NCI-H2081 (cell line): ENCODE measurements around the gene DEK.
"Not testable (repeated sequence)": the region's sequence is repeated elsewhere in the genome, so short reads cannot be mapped to it uniquely, and the experiment has no call there.

Experiments used
- DNase-seq, 2 experiments: peaks; one replicate each; lab custom pipeline; 2025; lab: John Stamatoyannopoulos, UW

Gene DEK

DNA sequence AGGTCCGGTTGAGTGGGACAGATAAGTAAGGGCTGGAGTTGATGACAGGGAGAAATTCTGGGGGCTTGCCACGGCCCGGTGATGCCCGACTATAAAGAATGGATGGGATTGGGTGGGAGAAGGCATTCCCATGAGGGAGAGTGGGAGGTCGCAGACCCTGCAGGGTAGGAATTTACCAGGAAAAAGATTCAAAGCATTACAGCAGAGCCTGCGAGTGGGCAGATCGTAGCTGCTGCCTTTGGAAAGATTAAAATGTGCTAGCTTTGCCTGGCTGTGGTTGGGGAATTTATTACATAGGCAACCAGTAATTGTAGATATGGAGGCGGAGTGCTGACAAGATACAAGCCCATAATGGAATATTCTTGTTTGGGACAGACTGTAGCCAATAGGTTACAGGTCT lies 59.6 kb downstream of the DEK start:
- DNase-seq: no peak

DNA sequence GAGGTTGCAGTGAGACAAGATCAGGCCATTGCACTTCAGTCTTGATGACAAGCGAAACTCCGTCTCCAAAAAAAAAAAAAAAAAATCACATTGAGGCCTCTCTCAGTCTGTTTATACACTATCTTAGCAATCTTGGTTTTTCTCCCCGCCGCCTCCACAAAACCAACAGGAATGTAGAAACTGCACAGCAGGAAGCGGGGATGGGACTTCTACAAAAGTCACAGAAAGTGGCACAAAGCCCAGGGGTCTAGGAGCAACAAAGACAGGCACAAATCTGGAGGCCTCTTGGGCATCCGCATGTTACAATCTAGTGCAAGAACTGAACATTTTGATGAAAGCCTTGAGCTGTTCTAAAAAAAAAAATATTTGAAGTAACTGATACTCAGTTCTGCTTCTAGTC lies 60.5 kb downstream of the DEK start:
- no peak for DNase-seq

DNA sequence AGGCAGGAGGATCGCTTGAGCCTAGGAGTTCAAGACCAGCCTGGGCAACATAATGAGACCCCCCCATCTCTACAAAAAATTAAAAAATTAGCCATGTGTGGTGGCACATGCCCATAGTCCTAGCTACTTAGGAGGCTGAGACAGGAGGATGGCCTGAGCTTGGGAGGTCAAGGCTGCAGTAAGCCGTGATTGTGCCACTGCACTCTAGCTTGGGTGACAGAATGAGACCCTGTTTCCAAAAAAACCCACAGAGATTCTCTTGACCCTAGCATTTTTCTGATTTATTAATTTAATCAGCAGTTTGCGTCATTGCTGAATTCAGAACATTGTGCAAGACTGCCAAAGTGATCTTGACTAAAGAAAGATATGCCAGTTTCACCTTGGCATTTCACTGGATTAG lies 72.3 kb downstream of the DEK start:
- no peak for DNase-seq

DNA sequence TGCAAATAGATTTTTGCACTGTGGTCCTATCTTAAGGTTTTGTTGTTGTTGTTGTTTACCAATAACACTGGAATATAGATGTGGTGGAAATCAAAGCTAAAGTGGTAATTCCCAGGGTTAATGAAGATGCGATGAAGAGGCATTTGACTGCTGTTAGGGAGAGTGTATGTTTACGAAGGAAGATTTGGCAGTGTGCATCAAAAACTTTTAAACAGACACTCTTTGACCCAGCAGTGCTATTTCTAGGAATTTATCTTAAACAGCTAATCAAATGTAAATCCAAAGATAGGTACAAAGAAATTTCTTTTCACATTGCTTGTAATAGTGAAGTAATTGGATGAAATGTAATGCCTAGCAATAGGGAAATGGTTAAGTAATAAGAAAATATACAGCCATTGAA lies 75.1 kb downstream of the DEK start:
- no peak for DNase-seq

DNA sequence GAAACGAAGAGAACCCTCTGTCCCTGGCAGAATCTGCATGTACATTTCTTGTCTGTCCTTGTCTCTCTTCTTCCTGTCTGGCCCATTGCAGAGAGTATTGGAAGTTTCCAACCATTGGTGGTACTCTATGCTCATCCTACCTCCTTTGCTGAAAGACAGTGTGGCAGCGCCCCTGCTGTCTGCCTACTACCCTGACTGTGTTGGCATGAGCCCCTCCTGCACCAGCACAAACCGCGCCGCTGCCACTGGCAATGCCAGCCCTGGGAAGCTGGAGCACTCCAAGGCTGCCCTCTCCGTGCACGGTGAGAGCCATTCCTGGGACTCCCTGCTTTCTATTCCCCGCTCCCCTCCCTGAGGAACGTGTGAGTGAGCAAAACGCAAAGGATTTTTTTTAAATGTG lies 76.6 kb downstream of the DEK start:
- no peak for DNase-seq

DNA sequence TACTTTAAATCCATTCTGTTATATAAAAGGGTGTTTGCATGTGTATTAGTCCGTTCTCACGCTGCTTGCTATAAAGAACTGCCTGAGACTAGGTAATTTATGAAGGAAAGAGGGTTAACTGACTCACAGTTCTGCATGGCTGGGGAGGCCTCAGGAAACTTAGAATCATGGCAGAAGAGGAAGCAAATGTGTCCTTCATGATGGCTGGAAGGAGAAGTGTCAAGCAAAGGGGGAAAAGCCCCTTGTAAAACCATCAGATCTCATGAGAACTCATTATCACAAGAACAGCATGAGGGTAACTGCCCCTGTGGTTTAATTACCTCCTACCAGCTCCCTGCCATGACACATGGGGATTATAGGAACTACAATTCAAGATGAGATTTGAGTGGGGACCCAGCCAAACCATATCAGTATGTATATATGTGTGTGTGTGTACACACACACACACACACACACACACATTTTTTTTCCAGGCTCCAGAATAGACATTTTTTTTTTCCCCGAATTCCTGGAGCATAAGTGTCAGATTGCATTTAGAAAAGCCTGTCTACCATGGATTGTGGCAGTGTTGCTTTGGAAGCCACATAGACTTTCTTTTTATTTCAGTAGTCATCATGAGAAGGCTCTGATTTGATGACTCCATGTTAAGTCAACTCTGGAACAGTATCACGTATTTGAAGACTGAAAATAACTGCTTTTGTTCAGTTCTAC lies 77.6 kb downstream of the DEK start:
- DNase-seq: no peak

DNA sequence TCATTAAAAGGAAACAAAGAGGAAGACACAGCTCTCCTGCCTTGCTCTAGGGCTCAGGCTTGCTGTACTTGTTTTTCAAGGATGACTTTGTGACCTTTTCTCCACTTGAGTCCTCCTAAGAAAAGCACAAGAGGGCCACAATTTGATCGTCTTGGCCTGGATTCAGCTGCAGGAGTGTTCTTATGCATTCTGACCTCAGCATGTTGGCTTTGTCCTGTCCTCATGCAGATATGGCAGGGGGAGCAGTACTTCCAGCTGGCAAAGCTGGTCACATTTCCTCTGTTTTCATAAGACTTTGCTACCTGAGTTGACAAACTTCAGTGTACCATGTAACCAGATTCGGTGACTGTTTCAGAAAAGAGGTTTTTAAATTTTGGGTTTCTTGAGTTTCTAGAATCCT lies 78.3 kb downstream of the DEK start:
- DNase-seq: no peak

DNA sequence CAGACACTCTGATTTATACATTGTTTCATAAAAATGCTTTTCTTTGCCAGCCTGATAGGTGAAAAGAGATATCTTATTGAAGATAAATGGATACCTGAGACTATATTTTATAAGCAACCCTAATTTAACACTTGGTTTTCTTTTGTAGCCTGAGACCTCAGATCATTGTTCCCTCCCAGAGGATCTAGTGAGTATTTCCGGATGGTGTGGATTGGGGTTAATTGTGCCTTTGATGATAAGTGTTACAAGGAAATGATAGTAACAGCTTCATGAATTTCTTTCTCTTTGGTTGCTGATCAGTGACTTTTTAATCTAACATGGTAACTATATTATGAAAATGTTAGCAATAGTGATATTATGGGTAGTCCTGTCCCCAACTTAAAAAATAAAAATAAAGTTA lies 78.7 kb downstream of the DEK start:
- DNase-seq: no peak

DNA sequence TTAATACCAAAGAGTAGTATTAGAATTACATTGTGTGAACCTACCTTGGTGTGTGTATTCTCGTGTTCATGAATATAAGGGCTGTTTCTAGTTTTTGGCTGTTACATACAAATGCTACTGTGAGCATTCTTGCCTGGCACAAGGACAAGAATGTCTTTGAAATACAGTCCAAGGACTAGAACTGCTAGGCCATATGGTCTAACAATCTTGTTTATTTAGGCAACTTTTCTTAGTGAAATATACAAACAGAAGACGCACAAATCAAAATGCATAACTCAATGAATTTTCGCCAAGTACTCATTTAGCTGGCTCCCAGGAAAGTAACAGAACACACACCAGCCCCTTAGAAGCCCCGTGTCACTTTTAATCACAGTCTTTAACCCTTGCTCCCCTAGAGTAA lies 80.6 kb downstream of the DEK start:
- DNase-seq: no peak

DNA sequence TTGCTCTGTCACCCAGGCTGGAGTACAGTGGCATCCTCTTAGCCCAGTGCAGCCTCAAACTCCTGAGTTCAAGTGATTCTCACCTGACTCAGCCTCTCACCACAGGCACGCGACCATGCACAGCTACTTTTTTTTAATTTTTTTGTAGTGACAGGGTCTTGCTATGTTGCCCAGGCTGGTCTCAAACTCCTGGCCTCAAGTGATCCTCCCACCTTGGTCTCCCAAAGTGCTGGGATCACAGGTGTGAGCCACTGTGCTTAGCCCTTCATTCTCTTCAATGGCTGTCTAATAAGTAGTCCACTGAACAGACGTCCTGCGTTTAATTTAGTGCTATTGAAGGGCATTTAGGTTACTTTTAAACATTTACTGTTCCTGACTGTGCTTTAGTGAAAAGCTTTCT lies 81.8 kb downstream of the DEK start:
- no peak for DNase-seq

DNA sequence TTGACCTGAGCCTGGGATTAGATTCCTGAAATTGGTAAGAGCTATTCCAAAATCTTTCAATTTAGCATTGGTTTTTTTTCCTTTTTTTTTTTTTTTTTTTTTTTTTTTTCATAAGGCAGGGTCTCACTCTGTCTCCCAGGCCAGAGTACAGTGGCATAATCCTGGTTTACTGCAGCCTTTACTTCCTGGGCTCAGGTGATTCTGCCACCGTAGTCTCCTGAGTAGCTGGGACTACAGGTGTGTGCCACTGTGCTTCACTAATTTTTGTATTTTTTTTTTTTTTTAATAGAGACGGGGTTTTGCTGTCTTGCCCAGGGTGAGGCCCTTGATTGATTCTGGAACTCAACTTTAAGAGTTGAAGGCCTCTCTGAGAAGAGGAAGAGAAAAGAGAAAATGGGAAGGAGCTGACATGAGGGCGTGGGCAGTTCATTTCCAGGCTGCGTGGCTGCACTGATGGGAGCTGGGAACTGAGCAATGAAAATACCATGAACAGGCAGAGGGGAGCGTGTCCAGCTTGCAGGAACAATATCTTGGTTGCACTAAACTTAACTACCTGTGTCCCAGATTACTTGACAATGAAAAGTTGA lies 84.5 kb downstream of the DEK start:
- no peak for DNase-seq

DNA sequence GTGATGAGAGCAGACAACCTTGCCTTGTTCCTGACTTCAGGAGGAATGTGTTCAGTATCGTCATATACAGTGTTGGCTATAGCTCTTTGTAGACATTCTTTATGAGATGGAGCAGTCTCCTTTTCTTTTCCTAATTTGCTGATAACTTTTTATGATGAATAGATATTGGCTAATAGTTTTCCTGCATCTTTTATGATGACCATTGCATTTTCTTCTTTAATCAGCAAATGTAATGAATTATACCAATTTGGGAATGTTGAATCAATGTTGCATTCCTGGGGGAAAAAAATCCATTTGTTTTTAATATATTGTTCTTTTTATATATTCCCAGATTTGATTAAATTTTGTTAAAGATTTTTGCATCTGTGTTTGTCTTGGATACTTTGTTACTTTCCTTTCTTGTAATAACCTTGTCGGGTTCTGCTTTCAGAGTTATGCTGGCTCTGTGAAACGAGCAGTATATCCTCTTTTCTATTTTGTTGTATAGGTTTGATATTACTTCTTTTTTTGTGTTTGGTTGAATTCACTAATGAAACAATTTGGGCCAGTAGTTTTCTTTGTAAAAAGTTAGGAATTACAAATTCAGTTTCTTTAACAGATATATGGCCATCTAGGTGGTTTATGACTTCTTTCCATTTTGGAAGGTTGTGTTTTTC lies 85.2 kb downstream of the DEK start:
- no peak for DNase-seq

DNA sequence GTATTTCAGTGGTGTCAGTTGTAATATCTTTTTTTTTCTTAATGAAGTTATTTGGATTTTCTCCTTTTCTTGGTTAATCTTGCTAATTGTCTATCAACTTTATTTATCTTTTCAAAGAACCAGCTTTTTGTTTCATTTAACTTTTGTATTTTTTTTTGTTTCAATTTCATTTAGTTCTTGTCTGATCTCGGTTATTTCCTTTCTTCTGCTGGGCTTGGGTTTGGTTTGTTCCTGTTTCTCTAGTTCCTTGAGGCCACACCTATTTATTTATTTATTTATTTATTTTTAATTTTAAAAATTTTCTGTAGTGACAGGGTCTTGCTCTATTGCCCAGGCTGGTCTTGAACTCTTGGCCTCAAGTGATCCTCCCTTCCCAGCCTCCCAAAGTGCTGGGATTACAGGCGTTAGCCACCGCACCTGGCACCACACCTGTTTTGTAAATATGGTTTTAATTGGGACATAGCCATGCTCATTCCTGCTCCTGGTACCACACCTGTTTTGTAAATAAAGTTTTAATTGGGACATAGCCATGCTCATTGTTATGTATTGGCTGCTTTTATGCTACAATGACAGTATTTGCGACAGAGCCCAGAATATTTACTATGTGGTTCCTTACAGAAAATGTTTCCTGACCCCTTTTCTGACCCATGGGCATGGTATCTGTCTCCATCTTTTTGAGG lies 86.9 kb downstream of the DEK start:
- DNase-seq: no peak

DNA sequence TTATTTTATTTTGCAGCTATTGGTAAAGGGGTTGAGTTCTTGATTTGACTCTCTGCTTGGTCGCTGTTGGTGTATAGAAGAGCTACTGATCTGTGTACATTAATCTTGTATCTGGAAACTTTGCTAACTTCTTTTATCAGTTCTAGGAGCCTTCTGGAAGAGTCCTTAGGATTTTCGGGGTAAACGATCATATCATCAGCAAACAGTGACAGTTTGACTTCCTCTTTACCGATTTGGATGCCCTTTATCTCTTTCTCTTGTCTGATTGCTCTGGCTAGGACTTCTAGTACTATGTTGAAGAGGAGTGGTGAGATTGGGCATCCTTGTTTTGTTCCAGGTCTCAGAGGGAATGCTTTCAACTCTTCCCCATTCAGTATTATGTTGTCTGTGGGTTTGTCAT lies 88.1 kb downstream of the DEK start:
- not testable (repeated sequence) for DNase-seq
